Activated T-cell treated with anti-CD3 and anti-CD28 coated beads, Interleukin-2, amount 50 U/mL, for 1 hour (primary cell): ENCODE measurements around the gene ZIC3.

Experiments used
- DNase-seq: peaks from one replicate; pipeline ENCODE4 v3.0.0-alpha.2; 2020

The ZIC3 gene

GRCh38 chrX:137574102-137574783 is 8.3 kb downstream of the ZIC3 start:
- no peak for DNase-seq

- DNase-seq = no peak
Observed at GRCh38 chrX:137574784-137575293, 8.9 kb downstream of the ZIC3 start.

GRCh38 chrX:137575596-137576255 is 9.8 kb downstream of the ZIC3 start:
- no peak for DNase-seq

- DNase-seq = no peak
Observed at GRCh38 chrX:137587151-137587550, 21.2 kb downstream of the ZIC3 start.

- DNase-seq = no peak
Observed at GRCh38 chrX:137600769-137601168, 34.8 kb downstream of the ZIC3 start.
